Measurements from ENCODE around the gene INTS6L. TPM values are rescaled to one million over a fixed set of nuclear protein-coding genes. Genes with fewer than 3 reads are reported as not detected.

Gene INTS6L
- total and polyA plus RNA-seq, 2 donors from 2014 or later: 4.7 to 7.7 TPM

- DNase-seq (no peak), FAIRE-seq (peak; percentile 32)
- Histone ChIP-seq H3K27ac (ENCODE audit: low read depth in 2 of 2, low read length in 2 of 2) (no peak overlapping the region), H3K9me3 (ENCODE audit: control insufficient read depth in 2 of 3, insufficient read depth in 1 of 3, low read length in 3 of 3) (no peaks in the 10 kb centered on the region), H3K27me3 (ENCODE audit: control insufficient read depth, insufficient read depth, low read length) (no peaks in the 10 kb centered on the region), H3K4me1 (ENCODE audit: control insufficient read depth in 2 of 3, insufficient read depth in 2 of 3, low read depth in 1 of 3, low read length in 3 of 3) (peaks cover 0 to 4% (median 0%) of the 10 kb centered on the region in 3 donors), H3K4me3 (ENCODE audit: low read length in 3 of 3) (no peak overlapping the region), H3K36me3 (ENCODE audit: control insufficient read depth in 2 of 3, insufficient read depth in 3 of 3, low read length in 3 of 3) (no peaks in the 10 kb centered on the region), H3K9ac (ENCODE audit: low read length in 3 of 3) (no peak overlapping the region)
- TF ChIP-seq CTCF (IDR thresholded peaks at IDR 0.05; ENCODE audit: borderline replicate concordance, extremely low read depth, insufficient read depth): no peak
- intact Hi-C loops (cut with DNase I): no loop called here
Measured at GRCh38 chrX:135535077-135535940, 14.8 kb downstream of the INTS6L start.

DNA sequence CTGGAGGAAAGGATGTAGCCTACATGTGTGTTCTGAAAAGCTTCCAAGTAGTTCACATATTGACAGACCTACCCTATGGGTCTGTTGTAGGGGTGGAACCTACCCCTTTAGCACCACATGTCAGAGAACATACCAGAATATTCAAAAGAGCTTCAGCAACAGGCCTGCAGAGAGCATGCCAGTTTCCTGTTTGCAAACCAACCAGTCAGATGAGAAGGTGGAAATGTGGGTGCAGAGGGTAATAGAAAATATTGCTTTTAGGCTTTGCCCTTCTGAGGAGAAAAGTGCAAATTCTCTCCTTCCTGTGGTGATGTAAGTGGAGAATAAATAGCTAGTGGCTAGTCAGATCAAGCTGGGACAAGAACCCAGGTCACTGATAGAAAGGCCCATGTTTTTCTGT, 16.4 kb downstream of the INTS6L start:
- intact Hi-C loops (cut with DNase I): no loop called here
- FAIRE-seq (no peak), DNase-seq (no peak)
- H3K4me3 ChIP-seq (ENCODE audit: low read length in 3 of 3): no peak overlapping the region
- no peak for TF ChIP-seq CTCF (IDR thresholded peaks at IDR 0.05; ENCODE audit: borderline replicate concordance, extremely low read depth, insufficient read depth)
- no peak overlapping the region for H3K9ac ChIP-seq (ENCODE audit: low read length in 3 of 3)
- no peaks in the 10 kb centered on the region for H3K36me3 ChIP-seq (ENCODE audit: control insufficient read depth in 2 of 3, insufficient read depth in 3 of 3, low read length in 3 of 3)
- H3K27ac ChIP-seq (ENCODE audit: low read depth in 2 of 2, low read length in 2 of 2): no peak overlapping the region
- no peaks in the 10 kb centered on the region for H3K27me3 ChIP-seq (ENCODE audit: control insufficient read depth, insufficient read depth, low read length)
- H3K4me1 ChIP-seq (ENCODE audit: control insufficient read depth in 2 of 3, insufficient read depth in 2 of 3, low read depth in 1 of 3, low read length in 3 of 3): peaks cover 0 to 4% (median 0%) of the 10 kb centered on the region in 3 donors
- no peaks in the 10 kb centered on the region for H3K9me3 ChIP-seq (ENCODE audit: control insufficient read depth in 2 of 3, insufficient read depth in 1 of 3, low read length in 3 of 3)

- intact Hi-C loops (cut with DNase I): no loop called here
- no peak for TF ChIP-seq CTCF (IDR thresholded peaks at IDR 0.05; ENCODE audit: borderline replicate concordance, extremely low read depth, insufficient read depth)
- FAIRE-seq (peak; percentile 30), DNase-seq (no peak)
- peaks cover 0 to 2% (median 0%) of the 10 kb centered on the region in 3 donors for H3K4me1 ChIP-seq (ENCODE audit: control insufficient read depth in 2 of 3, insufficient read depth in 2 of 3, low read depth in 1 of 3, low read length in 3 of 3)
- no peaks in the 10 kb centered on the region for H3K36me3 ChIP-seq (ENCODE audit: control insufficient read depth in 2 of 3, insufficient read depth in 3 of 3, low read length in 3 of 3)
- no peak overlapping the region for H3K27ac ChIP-seq (ENCODE audit: low read depth in 2 of 2, low read length in 2 of 2)
- H3K4me3 ChIP-seq (ENCODE audit: low read length in 3 of 3): no peak overlapping the region
- no peaks in the 10 kb centered on the region for H3K27me3 ChIP-seq (ENCODE audit: control insufficient read depth, insufficient read depth, low read length)
- H3K9ac ChIP-seq (ENCODE audit: low read length in 3 of 3): no peak overlapping the region
- H3K9me3 ChIP-seq (ENCODE audit: control insufficient read depth in 2 of 3, insufficient read depth in 1 of 3, low read length in 3 of 3): no peaks in the 10 kb centered on the region
Measured at GRCh38 chrX:135541351-135541750, 20.9 kb downstream of the INTS6L start.
